DOHH2 (cell line): ENCODE data around the gene TRA2B.

Experiments
- H3F3A ChIP-seq: fragments of 200-600 bp; sonication (generic), shearing (Covaris generic); 2 replicates; pipeline ENCODE4 v1.6.0; 2016; ENCODE audit warnings: antibody characterized with exemption, mild to moderate bottlenecking; ENCODE audit not compliant: control insufficient read depth, insufficient read depth
- H3K27ac ChIP-seq: fragments of 200-600 bp; sonication (generic); 2 replicates; pipeline ENCODE4 v1.5.1; 2014; ENCODE audit warnings: low read depth, mild to moderate bottlenecking, low read length, moderate library complexity
- H3K27me3 ChIP-seq: fragments of 200-600 bp; sonication (generic); 2 replicates; pipeline ENCODE4 v1.6.1; 2014; ENCODE audit warnings: mild to moderate bottlenecking, low read length, mixed read lengths; ENCODE audit not compliant: control insufficient read depth
- H3K36me3 ChIP-seq: fragments of 200-600 bp; sonication (generic); 2 replicates; pipeline ENCODE4 v1.6.1; 2014; ENCODE audit warnings: mild to moderate bottlenecking, low read length, moderate library complexity, mixed read lengths; ENCODE audit not compliant: control insufficient read depth
- H3K4me1 ChIP-seq: fragments of 200-600 bp; sonication (generic); 2 replicates; pipeline ENCODE4 v1.6.1; 2014; ENCODE audit warnings: mild to moderate bottlenecking, low read length, mixed read lengths; ENCODE audit not compliant: control insufficient read depth
- H3K4me2 ChIP-seq: fragments of 200-600 bp; sonication (generic); 2 replicates; pipeline ENCODE4 v1.6.0; 2014; ENCODE audit warnings: mild to moderate bottlenecking, low read length, moderate library complexity
- H3K4me3 ChIP-seq: fragments of 200-600 bp; sonication (generic); 2 replicates; pipeline ENCODE4 v1.5.1; 2014; ENCODE audit warnings: mild to moderate bottlenecking, low read length, mixed read lengths
- H3K79me2 ChIP-seq: fragments of 200-600 bp; sonication (generic); 2 replicates; pipeline ENCODE4 v1.6.1; 2014; ENCODE audit warnings: mild to moderate bottlenecking, low read length, mixed read lengths; ENCODE audit not compliant: control insufficient read depth
- H3K9me2 ChIP-seq: fragments of 200-600 bp; sonication (generic); replicated peaks from 2 replicates; pipeline ENCODE4 v1.6.1; 2014; ENCODE audit warnings: mild to moderate bottlenecking, low read length, mixed read lengths; ENCODE audit not compliant: control insufficient read depth
- H3K9me3 ChIP-seq: fragments of 200-600 bp; sonication (generic); 2 replicates; pipeline ENCODE4 v1.6.1; 2014; ENCODE audit warnings: antibody characterized with exemption, low read length, mixed read lengths; ENCODE audit not compliant: control insufficient read depth, insufficient read depth
- H4K20me1 ChIP-seq: fragments of 200-600 bp; sonication (generic); 2 replicates; pipeline ENCODE4 v1.6.0; 2014; ENCODE audit warnings: low read depth, mild to moderate bottlenecking, antibody characterized with exemption, low read length, moderate library complexity; ENCODE audit not compliant: control insufficient read depth, insufficient read depth
- CTCF ChIP-seq: fragments of 200-600 bp; sonication (generic); IDR thresholded peaks from one replicate; pipeline ENCODE4 v1.5.1; 2014; ENCODE audit warnings: antibody characterized with exemption, mild to moderate bottlenecking, low read depth, low read length; ENCODE audit not compliant: poor library complexity, severe bottlenecking
- EZH2phosphoT487 ChIP-seq: fragments of 200-600 bp; sonication (generic); IDR thresholded peaks from 2 replicates; pipeline ENCODE4 v1.6.1; 2017; ENCODE audit warnings: borderline replicate concordance, mild to moderate bottlenecking, antibody characterized with exemption, low read length, moderate library complexity, mixed read lengths

Gene TRA2B

GRCh38 chr3:185900228-185900627, 37.6 kb downstream of the TRA2B start:
- peaks cover 9% of the 10 kb centered on the region; the same call in 1 of the 2 replicates for H3K27me3 ChIP-seq
- TF ChIP-seq EZH2phosphoT487, result no peak
- TF ChIP-seq CTCF, result no peak
- H3F3A ChIP-seq, result no peaks in the 10 kb centered on the region
- H3K79me2 ChIP-seq, result no peaks in the 10 kb centered on the region
- no peak overlapping the region for H3K4me2 ChIP-seq
- H3K9me3 ChIP-seq, result no peaks in the 10 kb centered on the region
- no peaks in the 10 kb centered on the region for H4K20me1 ChIP-seq
- H3K36me3 ChIP-seq, result no peaks in the 10 kb centered on the region
- H3K27ac ChIP-seq, result no peak overlapping the region
- H3K9me2 ChIP-seq, result no peaks in the 10 kb centered on the region
- no peak overlapping the region for H3K4me3 ChIP-seq
- H3K4me1 ChIP-seq, result no peaks in the 10 kb centered on the region

GRCh38 chr3:185896636-185897035, 41.2 kb downstream of the TRA2B start:
- no peaks in the 10 kb centered on the region for H3K9me2 ChIP-seq
- H3K27ac ChIP-seq, result no peak overlapping the region
- H3K36me3 ChIP-seq, result no peaks in the 10 kb centered on the region
- no peaks in the 10 kb centered on the region for H3F3A ChIP-seq
- H3K27me3 ChIP-seq, result peaks cover 15% of the 10 kb centered on the region
- H3K4me2 ChIP-seq, result no peak overlapping the region
- H3K9me3 ChIP-seq, result no peaks in the 10 kb centered on the region
- no peaks in the 10 kb centered on the region for H3K4me1 ChIP-seq
- H4K20me1 ChIP-seq, result no peaks in the 10 kb centered on the region
- H3K4me3 ChIP-seq, result no peak overlapping the region
- TF ChIP-seq EZH2phosphoT487 (no peak), CTCF (no peak)
- no peaks in the 10 kb centered on the region for H3K79me2 ChIP-seq

- Histone ChIP-seq H3K4me2 (no peak overlapping the region), H3F3A (no peaks in the 10 kb centered on the region), H4K20me1 (no peaks in the 10 kb centered on the region), H3K27me3 (peaks cover 11% of the 10 kb centered on the region), H3K9me2 (no peaks in the 10 kb centered on the region), H3K9me3 (no peaks in the 10 kb centered on the region), H3K27ac (no peak overlapping the region), H3K36me3 (no peaks in the 10 kb centered on the region), H3K4me1 (no peaks in the 10 kb centered on the region), H3K79me2 (no peaks in the 10 kb centered on the region), H3K4me3 (no peak overlapping the region)
- no peak for TF ChIP-seq EZH2phosphoT487
- TF ChIP-seq CTCF, result no peak
These were observed 50.7 kb downstream of the TRA2B start for GRCh38 chr3:185887066-185887465.

GRCh38 chr3:185884641-185885040, 53.2 kb downstream of the TRA2B start:
- Histone ChIP-seq H3K9me3 (no peaks in the 10 kb centered on the region), H3K4me2 (no peak overlapping the region), H3F3A (no peaks in the 10 kb centered on the region), H3K4me3 (no peak overlapping the region), H3K36me3 (no peaks in the 10 kb centered on the region), H3K4me1 (no peaks in the 10 kb centered on the region), H3K79me2 (no peaks in the 10 kb centered on the region), H3K9me2 (no peaks in the 10 kb centered on the region), H3K27ac (no peak overlapping the region), H3K27me3 (peaks cover 3% of the 10 kb centered on the region; the same call in 1 of the 2 replicates), H4K20me1 (no peaks in the 10 kb centered on the region)
- no peak for TF ChIP-seq CTCF
- no peak for TF ChIP-seq EZH2phosphoT487
